ENCODE data around the gene HIVEP2. TPM values are rescaled to one million over a fixed set of nuclear protein-coding genes. Genes with fewer than 3 reads are reported as not detected.

HIVEP2 gene
- total RNA-seq, 1 experiment from 2014 or later: 10.3 TPM

DNA sequence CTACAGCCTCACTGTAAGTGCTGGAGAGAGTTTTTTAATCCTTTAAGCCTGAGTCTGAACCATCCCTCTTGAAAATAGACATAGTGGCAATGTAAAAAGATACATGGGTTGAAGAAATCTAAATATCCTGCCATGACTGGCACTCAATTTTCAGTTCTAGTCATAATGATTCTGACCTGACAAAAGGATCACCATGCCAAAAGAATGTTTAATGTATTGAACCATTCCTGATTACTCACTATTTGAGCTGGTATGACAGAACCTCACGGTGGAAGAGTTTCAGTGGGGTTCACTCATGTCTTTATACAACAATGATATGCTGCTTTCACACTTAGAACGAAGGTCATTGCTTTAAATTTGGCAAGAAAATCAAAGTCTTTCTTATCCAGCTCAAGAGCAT is 93.4 kb downstream of the HIVEP2 start:
- no peaks in the 10 kb centered on the region for H3K36me3 ChIP-seq (ENCODE audit: control insufficient read depth, insufficient read depth, low read length)
- H3K27ac ChIP-seq (ENCODE audit: low read length): no peak overlapping the region
- ChIA-PET POLR2A (no interaction called here), CTCF (no interaction called here)
- no TSS peak for BruUV-seq (replicated peaks)
- in situ Hi-C loops (cut with HindIII; ENCODE audit: low pct_unique_long_range_greater_than_20kb, low sequenced_read_pairs) (no loop called here), intact Hi-C loops (cut with micrococcal nuclease; ENCODE audit: unreplicated experiment) (no loop called here)
- peaks cover 19% of the 10 kb centered on the region for H3K4me1 ChIP-seq (ENCODE audit: control insufficient read depth, insufficient read depth, low read length)
- no peak for ATAC-seq
- DNase-seq (ENCODE audit: low read depth, low spot score): no peak
- TF ChIP-seq POLR2AphosphoS5 (IDR thresholded peaks at IDR 0.05; ENCODE audit: low read depth, low read length): no peak
- TF ChIP-seq, protein P1, sequence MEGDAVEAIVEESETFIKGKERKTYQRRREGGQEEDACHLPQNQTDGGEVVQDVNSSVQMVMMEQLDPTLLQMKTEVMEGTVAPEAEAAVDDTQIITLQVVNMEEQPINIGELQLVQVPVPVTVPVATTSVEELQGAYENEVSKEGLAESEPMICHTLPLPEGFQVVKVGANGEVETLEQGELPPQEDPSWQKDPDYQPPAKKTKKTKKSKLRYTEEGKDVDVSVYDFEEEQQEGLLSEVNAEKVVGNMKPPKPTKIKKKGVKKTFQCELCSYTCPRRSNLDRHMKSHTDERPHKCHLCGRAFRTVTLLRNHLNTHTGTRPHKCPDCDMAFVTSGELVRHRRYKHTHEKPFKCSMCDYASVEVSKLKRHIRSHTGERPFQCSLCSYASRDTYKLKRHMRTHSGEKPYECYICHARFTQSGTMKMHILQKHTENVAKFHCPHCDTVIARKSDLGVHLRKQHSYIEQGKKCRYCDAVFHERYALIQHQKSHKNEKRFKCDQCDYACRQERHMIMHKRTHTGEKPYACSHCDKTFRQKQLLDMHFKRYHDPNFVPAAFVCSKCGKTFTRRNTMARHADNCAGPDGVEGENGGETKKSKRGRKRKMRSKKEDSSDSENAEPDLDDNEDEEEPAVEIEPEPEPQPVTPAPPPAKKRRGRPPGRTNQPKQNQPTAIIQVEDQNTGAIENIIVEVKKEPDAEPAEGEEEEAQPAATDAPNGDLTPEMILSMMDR (IDR thresholded peaks at IDR 0.05): no peak
- TF ChIP-seq SIN3A (IDR thresholded peaks at IDR 0.05; ENCODE audit: borderline replicate concordance, insufficient read depth, low read depth, low read length): no peak
- TF ChIP-seq, protein P2, sequence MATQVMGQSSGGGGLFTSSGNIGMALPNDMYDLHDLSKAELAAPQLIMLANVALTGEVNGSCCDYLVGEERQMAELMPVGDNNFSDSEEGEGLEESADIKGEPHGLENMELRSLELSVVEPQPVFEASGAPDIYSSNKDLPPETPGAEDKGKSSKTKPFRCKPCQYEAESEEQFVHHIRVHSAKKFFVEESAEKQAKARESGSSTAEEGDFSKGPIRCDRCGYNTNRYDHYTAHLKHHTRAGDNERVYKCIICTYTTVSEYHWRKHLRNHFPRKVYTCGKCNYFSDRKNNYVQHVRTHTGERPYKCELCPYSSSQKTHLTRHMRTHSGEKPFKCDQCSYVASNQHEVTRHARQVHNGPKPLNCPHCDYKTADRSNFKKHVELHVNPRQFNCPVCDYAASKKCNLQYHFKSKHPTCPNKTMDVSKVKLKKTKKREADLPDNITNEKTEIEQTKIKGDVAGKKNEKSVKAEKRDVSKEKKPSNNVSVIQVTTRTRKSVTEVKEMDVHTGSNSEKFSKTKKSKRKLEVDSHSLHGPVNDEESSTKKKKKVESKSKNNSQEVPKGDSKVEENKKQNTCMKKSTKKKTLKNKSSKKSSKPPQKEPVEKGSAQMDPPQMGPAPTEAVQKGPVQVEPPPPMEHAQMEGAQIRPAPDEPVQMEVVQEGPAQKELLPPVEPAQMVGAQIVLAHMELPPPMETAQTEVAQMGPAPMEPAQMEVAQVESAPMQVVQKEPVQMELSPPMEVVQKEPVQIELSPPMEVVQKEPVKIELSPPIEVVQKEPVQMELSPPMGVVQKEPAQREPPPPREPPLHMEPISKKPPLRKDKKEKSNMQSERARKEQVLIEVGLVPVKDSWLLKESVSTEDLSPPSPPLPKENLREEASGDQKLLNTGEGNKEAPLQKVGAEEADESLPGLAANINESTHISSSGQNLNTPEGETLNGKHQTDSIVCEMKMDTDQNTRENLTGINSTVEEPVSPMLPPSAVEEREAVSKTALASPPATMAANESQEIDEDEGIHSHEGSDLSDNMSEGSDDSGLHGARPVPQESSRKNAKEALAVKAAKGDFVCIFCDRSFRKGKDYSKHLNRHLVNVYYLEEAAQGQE (IDR thresholded peaks at IDR 0.05; ENCODE audit: insufficient read depth in 1 of 2, low read depth in 2 of 2, low read length in 1 of 2): no peak
- no peaks in the 10 kb centered on the region for H3K9me3 ChIP-seq (ENCODE audit: control insufficient read depth, insufficient read depth, low read depth, low read length)
- no peak overlapping the region for H3K4me3 ChIP-seq (ENCODE audit: low read depth in 2 of 2, low read length in 2 of 2)
- H3K27me3 ChIP-seq (ENCODE audit: control insufficient read depth, insufficient read depth, low read length): no peaks in the 10 kb centered on the region

DNA sequence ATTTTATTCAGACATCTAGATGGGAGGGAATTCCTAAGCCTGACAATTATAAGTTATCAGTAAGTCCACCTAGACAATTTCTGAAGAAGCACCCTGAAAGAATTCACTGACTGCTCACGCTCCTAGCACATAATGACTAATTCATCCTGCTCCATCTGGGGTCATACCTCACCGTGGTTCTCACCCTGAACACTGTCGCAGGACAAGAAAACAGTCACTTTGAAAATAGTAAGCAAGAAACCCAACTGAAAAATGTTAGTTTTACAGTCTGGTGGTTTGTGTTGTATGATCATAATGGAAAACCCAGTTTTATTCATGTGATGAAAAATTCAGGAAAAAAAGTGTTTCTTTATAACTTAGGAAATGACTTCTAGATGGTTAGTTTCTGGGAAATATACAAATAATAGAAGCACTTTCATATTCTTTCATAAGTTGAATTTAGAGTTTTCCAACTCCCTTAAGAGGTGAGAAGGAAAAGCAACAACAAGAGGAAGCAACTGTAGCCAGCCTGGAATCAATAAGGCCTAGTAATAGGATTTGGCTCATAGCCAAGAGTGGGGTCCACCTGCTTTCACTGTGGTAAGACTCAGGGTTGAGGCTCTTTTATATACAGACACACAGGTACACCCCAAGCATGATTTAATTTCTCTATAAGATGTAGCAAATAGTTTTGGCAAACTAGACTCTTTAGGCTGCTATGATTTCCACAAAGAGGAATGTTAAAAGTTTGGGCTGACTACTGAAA is 94.1 kb downstream of the HIVEP2 start:
- Histone ChIP-seq H3K27ac (ENCODE audit: low read length) (no peak overlapping the region; the same call in 1 of the 2 replicates), H3K27me3 (ENCODE audit: control insufficient read depth, insufficient read depth, low read length) (no peaks in the 10 kb centered on the region), H3K9me3 (ENCODE audit: control insufficient read depth, insufficient read depth, low read depth, low read length) (no peaks in the 10 kb centered on the region), H3K4me3 (ENCODE audit: low read depth in 2 of 2, low read length in 2 of 2) (no peak overlapping the region), H3K36me3 (ENCODE audit: control insufficient read depth, insufficient read depth, low read length) (no peaks in the 10 kb centered on the region), H3K4me1 (ENCODE audit: control insufficient read depth, insufficient read depth, low read length) (peaks cover 26% of the 10 kb centered on the region)
- in situ Hi-C loops (cut with HindIII; ENCODE audit: low pct_unique_long_range_greater_than_20kb, low sequenced_read_pairs): no loop called here
- intact Hi-C loops (cut with micrococcal nuclease; ENCODE audit: unreplicated experiment): no loop called here
- CTCF ChIA-PET: no interaction called here
- no TSS peak for BruUV-seq (replicated peaks)
- POLR2A ChIA-PET: no interaction called here
- ATAC-seq: no peak
- TF ChIP-seq, protein P2 (IDR thresholded peaks at IDR 0.05; ENCODE audit: insufficient read depth in 1 of 2, low read depth in 2 of 2, low read length in 1 of 2): no peak
- TF ChIP-seq TCF7L2 (IDR thresholded peaks at IDR 0.05; ENCODE audit: low read depth, low read length) (no peak), SIN3A (IDR thresholded peaks at IDR 0.05; ENCODE audit: borderline replicate concordance, insufficient read depth, low read depth, low read length) (no peak), POLR2AphosphoS5 (IDR thresholded peaks at IDR 0.05; ENCODE audit: low read depth, low read length) (no peak)
- TF ChIP-seq, protein P1 (IDR thresholded peaks at IDR 0.05): no peak
- DNase-seq (ENCODE audit: low read depth, low spot score): no peak

Data from Panc1 (cell line).